ENCODE data around the gene ZSCAN22.
"Not testable (repeated sequence)": the region's sequence is repeated elsewhere in the genome, so short reads cannot be mapped to it uniquely, and the experiment has no call there.

Gene ZSCAN22

DNA sequence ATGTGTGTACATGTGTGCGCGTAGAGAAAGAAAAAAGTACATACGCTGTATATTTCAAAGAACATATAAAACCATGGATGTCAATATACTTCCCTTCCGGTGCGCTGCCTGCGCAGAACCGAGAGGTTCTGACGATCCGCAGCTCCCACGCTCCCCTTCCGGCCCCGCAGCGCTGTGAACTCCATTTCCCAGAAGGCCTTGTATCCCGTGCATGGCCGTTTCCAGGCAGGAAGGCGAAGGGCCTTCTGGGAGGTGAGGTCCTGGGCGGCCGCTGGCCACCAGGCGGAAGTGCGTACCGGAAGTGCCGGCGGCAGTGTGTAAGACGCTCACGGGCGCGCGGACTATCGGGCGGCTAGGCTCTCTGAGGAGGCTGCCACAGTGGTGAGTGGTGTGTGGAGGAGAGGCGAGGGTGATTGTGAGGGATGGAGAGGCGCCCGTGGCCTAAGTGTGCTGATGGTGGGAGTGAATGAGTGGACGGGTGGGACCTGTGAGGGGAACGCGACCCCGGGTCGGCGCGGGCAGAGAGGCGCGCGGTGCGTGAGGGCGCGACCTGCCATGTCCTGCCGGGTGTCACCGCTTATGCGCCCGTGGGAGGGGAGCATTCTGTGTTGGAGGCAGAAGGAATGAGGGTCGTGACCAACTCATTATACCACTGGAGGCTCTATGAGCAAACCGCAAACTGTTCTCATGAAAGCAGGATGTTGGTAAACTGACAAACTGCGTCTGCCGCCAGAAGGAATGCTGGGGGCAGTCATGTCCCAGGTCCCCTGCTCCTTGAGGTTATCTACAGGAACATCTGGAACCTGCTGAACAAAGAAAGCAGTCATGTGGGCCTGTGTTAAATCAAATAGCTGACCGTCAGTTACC is 21.5 kb upstream of the ZSCAN22 start, which contains the start of gene ERVK3-1:
TSS of gene ERVK3-1 (plus strand) at position 313 of the 867 bp plus-strand sequence. CDS start 6,792 bp downstream, outside the sequence.
- peak within 1 kb of the TSS; percentile 96 for H3K4me3 ChIP-seq (ENCODE audit: low read depth, low read length)
- TF ChIP-seq, protein P1, sequence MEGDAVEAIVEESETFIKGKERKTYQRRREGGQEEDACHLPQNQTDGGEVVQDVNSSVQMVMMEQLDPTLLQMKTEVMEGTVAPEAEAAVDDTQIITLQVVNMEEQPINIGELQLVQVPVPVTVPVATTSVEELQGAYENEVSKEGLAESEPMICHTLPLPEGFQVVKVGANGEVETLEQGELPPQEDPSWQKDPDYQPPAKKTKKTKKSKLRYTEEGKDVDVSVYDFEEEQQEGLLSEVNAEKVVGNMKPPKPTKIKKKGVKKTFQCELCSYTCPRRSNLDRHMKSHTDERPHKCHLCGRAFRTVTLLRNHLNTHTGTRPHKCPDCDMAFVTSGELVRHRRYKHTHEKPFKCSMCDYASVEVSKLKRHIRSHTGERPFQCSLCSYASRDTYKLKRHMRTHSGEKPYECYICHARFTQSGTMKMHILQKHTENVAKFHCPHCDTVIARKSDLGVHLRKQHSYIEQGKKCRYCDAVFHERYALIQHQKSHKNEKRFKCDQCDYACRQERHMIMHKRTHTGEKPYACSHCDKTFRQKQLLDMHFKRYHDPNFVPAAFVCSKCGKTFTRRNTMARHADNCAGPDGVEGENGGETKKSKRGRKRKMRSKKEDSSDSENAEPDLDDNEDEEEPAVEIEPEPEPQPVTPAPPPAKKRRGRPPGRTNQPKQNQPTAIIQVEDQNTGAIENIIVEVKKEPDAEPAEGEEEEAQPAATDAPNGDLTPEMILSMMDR (conservative IDR thresholded peaks at IDR 0.05; ENCODE audit: low read depth, low read length): no peak
- peak; percentile 99 for DNase-seq (ENCODE audit: low read depth)

DNA sequence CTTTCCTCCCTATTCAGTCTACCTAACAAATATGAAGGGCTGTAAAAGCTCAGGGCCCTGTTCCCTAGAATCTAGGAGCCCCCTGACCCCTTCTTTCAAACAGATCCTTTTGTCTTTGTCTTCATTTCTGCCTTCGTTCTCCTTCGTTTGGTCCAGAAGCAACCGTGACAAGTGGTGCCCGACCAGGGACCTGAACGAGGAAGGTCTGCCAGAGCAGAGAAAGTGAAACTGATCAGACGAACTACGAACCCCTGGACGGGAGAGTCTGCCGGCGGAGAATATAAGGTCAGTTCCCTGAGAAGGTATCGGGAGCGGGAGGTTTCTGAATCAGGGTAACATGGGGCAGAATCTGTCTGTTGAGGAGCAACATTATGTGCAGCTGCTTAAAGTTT is 20.9 kb upstream of the ZSCAN22 start:
- H3K4me3 ChIP-seq (ENCODE audit: low read depth, low read length): peak overlapping the region; percentile 96
- peak; percentile 27 for DNase-seq (ENCODE audit: low read depth)
- TF ChIP-seq, protein P1 (conservative IDR thresholded peaks at IDR 0.05; ENCODE audit: low read depth, low read length): no peak

DNA sequence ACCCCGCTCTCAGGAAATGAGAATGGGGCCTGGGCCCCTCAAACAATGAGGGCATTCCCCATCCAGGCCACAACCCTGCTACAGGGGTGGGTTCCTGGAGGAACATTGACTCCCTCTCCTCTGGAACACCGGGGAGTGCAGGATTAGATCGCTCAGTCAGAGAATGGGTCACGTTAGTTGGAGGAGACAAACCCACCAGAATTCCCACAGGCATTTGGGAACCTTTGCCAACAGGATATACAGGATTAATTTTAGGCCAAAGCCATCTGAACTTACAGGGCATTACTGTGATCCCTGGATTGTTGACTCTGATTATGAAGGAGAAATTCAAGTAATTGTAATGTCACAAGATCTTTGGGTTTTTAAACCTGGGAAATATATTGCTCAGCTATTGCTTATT is 19.1 kb upstream of the ZSCAN22 start:
- H3K4me3 ChIP-seq (ENCODE audit: low read depth, low read length): no peak overlapping the region
- DNase-seq (ENCODE audit: low read depth): no peak
- TF ChIP-seq, protein P1 (conservative IDR thresholded peaks at IDR 0.05; ENCODE audit: low read depth, low read length): no peak

DNA sequence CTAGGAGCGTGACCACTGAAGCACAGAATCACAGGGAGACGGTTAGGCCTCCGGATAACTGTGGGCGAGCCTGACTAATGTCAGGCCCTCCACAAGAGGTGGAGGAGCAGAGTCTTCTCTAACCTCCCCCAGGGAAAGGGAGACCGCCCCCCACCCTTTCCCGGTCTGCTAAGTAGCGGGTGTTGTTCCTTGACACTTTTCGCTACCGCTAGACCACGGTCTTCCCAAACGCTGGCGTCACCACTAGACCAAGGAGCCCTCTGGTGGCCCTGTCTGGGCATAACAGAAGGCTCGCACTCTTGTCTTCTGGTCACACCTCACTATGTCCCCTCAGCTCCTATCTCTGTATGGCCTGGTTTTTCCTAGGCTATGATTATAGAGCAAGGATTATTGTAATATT is 16.1 kb upstream of the ZSCAN22 start:
- not testable (repeated sequence) for H3K4me3 ChIP-seq (ENCODE audit: low read depth, low read length)
- TF ChIP-seq, protein P1 (conservative IDR thresholded peaks at IDR 0.05; ENCODE audit: low read depth, low read length): peak; percentile 45
- peak; percentile 46 for DNase-seq (ENCODE audit: low read depth)

DNA sequence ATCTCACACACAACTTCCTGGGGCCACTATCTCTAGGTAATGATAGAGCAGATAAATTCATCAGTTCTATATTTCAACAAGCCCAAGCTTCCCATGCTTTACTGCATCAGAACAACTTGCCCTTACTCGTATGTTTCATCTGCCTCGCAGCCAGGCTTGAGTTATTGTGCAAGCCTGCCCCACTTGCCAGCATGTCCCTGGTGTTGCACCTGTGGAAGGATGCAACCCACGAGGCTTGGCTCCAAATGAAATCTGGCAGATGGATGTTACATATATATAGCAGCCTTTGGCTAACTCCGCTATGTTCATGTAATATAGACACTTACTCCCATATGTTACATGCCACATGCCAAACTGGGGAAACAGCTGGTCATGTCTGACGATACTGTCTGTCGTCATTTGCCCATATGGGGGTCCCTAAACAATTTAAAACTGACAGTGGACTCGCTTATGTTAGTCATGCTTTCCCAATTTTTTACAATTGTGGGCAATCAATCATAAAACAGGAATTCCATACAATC is 15.4 kb upstream of the ZSCAN22 start:
- H3K4me3 ChIP-seq (ENCODE audit: low read depth, low read length): no peak overlapping the region
- DNase-seq (ENCODE audit: low read depth): no peak
- TF ChIP-seq, protein P1 (conservative IDR thresholded peaks at IDR 0.05; ENCODE audit: low read depth, low read length): no peak

DNA sequence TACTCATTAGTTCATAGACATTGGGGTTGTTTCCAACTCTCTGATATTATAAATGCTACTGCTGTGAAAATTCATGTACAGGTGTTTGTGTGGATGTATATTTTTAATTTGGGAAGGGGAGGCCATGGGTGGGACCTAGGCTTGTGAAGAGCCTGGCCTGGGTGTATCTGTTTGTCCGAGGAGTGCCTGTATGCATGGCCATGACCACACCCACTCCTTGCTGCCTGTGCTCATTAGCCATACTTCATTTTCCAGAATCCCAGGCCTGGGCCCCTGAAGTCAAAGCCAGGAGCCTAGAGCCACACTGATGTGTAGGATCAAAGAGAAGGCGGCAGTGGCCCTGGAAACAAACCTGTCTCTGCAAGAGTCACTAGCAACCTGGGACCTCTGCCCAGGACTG is 11.2 kb upstream of the ZSCAN22 start:
- no peak for DNase-seq (ENCODE audit: low read depth)
- TF ChIP-seq, protein P1 (conservative IDR thresholded peaks at IDR 0.05; ENCODE audit: low read depth, low read length): no peak
- H3K4me3 ChIP-seq (ENCODE audit: low read depth, low read length): no peak overlapping the region

All from choroid plexus epithelial cell (primary cell).